SIG-M5 treated with dmso at 0.1 percent for 504 hours (cell line): ENCODE measurements around the gene MRPL45.
A peak's percentile ranks its signal among the peaks of the same experiment; 100 is the strongest.

Experiments used
- DNase-seq: peaks from one replicate; lab custom pipeline; 2025; ENCODE audit not compliant: unreplicated experiment; lab: John Stamatoyannopoulos, UW

The MRPL45 gene

GRCh38 chr17:38344420-38344745 lies 47.4 kb downstream of the MRPL45 start:
- no peak for DNase-seq

GRCh38 chr17:38345743-38346142 lies 48.8 kb downstream of the MRPL45 start:
- DNase-seq, result no peak

- DNase-seq, result peak; percentile 87
Observed at GRCh38 chr17:38349097-38349730, 52.2 kb downstream of the MRPL45 start.

GRCh38 chr17:38350035-38350434 lies 53.1 kb downstream of the MRPL45 start:
- no peak for DNase-seq

- DNase-seq, result peak; percentile 87
Observed at GRCh38 chr17:38351412-38352222, 54.6 kb downstream of the MRPL45 start, which contains the start of gene SOCS7. SOCS7 (plus strand) TSS chr17:38351844; CDS start chr17:38352053, 209 bp downstream.

- DNase-seq, result peak; percentile 30
Observed at GRCh38 chr17:38352245-38353085, 55.5 kb downstream of the MRPL45 start.

GRCh38 chr17:38353086-38353604 lies 56.2 kb downstream of the MRPL45 start:
- no peak for DNase-seq

GRCh38 chr17:38353668-38354067 lies 56.7 kb downstream of the MRPL45 start:
- no peak for DNase-seq

GRCh38 chr17:38354466-38354865 lies 57.5 kb downstream of the MRPL45 start:
- no peak for DNase-seq

- DNase-seq, result no peak
Observed at GRCh38 chr17:38355251-38355650, 58.3 kb downstream of the MRPL45 start.

- DNase-seq, result no peak
Observed at GRCh38 chr17:38357486-38358123, 60.6 kb downstream of the MRPL45 start.

GRCh38 chr17:38358586-38359513 lies 61.9 kb downstream of the MRPL45 start:
- DNase-seq, result no peak

GRCh38 chr17:38361694-38362465 lies 64.9 kb downstream of the MRPL45 start:
- DNase-seq, result no peak

- DNase-seq, result no peak
Observed at GRCh38 chr17:38363016-38363415, 66.0 kb downstream of the MRPL45 start.

GRCh38 chr17:38364741-38365140 lies 67.8 kb downstream of the MRPL45 start:
- DNase-seq, result no peak

- DNase-seq, result no peak
Observed at GRCh38 chr17:38369124-38369886, 72.3 kb downstream of the MRPL45 start.
